ENCODE results near the gene CDK5R2. TPM values are rescaled to one million over a fixed set of nuclear protein-coding genes. Genes with fewer than 3 reads are reported as not detected.

Gene CDK5R2
- total and polyA plus RNA-seq, 10 donors = not detected

DNA sequence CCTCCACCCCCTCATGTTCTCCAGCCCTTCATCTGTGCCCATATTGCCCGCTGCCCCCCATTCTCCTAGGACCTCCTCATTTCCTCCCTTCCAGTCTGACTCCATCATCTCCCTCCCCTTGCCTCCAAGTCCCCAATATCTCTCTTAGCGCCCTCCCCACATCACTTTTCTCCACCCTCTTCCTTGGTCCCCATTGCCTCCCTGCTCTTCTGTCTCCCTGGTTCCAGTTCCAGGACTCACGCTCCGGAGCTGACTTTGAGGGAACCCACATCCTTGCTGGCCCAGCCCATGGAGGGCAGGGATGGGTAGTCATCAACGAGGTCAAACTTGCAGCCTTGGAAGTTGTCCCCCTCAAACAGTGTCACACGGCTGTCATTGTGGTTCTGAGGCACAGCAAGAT is 31.1 kb downstream of the CDK5R2 start:
- no peaks in the 10 kb centered on the region for H3K9me3 ChIP-seq
- WGBS, 5 donors = 10 to 14% (median 12%) methylated on average over 6 of the region's 6 CpGs
- TF ChIP-seq, protein P1, sequence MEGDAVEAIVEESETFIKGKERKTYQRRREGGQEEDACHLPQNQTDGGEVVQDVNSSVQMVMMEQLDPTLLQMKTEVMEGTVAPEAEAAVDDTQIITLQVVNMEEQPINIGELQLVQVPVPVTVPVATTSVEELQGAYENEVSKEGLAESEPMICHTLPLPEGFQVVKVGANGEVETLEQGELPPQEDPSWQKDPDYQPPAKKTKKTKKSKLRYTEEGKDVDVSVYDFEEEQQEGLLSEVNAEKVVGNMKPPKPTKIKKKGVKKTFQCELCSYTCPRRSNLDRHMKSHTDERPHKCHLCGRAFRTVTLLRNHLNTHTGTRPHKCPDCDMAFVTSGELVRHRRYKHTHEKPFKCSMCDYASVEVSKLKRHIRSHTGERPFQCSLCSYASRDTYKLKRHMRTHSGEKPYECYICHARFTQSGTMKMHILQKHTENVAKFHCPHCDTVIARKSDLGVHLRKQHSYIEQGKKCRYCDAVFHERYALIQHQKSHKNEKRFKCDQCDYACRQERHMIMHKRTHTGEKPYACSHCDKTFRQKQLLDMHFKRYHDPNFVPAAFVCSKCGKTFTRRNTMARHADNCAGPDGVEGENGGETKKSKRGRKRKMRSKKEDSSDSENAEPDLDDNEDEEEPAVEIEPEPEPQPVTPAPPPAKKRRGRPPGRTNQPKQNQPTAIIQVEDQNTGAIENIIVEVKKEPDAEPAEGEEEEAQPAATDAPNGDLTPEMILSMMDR (IDR thresholded peaks at IDR 0.05 in 8 of 11, conservative IDR thresholded peaks at IDR 0.05 in 3 of 11) = no peak
- TF ChIP-seq POLR2AphosphoS5 (IDR thresholded peaks at IDR 0.05) = no peak
- no peak for TF ChIP-seq POLR2A (IDR thresholded peaks at IDR 0.05)
- H3K4me3 ChIP-seq = no peak overlapping the region
- peaks cover 11 to 30% (median 18%) of the 10 kb centered on the region in 6 donors for H3K4me1 ChIP-seq
- no peak overlapping the region for H3K27ac ChIP-seq
- intact Hi-C loops (cut with DNase I; ENCODE audit: low total_unique reads) = no loop called here
- peak; percentile 12 for DNase-seq
- peaks cover 20 to 100% (median 100%) of the 10 kb centered on the region in 7 donors for H3K27me3 ChIP-seq (replicated peaks in 1 of 7)
- H3K36me3 ChIP-seq = no peaks in the 10 kb centered on the region

DNA sequence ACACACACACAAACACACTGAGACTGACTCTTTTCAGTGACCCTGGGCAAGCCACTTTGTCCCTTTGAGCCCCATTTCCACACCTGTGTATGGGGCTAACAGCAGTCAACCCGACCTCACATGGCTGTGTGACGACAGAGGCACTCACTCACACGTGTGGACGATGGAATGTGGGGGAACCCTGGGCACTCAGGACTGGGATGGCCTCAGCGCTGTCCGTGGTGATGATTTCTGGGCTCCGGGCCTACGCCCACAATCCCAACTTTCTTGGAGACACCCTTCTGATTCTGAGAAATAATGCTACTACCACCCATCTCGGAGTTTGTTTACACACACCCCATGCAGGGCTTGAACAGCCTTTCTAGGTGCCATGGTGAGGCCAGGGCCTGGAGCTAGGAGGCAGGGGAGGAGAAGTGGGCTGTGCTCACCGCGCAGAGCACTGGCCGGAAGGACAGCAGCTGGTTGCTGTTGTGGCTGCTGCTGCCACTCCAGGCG is 32.3 kb downstream of the CDK5R2 start:
- 3 to 17% (median 11%) methylated on average over 12 to 13 of the region's 13 CpGs for WGBS, 5 donors
- intact Hi-C loops (cut with DNase I; ENCODE audit: low total_unique reads) = no loop called here
- DNase-seq = peak; percentile 55
- Histone ChIP-seq H3K4me1 (peaks cover 17 to 35% (median 25%) of the 10 kb centered on the region in 6 donors), H3K4me3 (no peak overlapping the region), H3K36me3 (no peaks in the 10 kb centered on the region), H3K27me3 (replicated peaks in 1 of 7) (peaks cover 16 to 100% (median 100%) of the 10 kb centered on the region in 7 donors), H3K9me3 (no peaks in the 10 kb centered on the region), H3K27ac (no peak overlapping the region)
- TF ChIP-seq, protein P1 (IDR thresholded peaks at IDR 0.05 in 8 of 11, conservative IDR thresholded peaks at IDR 0.05 in 3 of 11) = no peak
- TF ChIP-seq POLR2AphosphoS5 (IDR thresholded peaks at IDR 0.05) = no peak
- no peak for TF ChIP-seq POLR2A (IDR thresholded peaks at IDR 0.05)

DNA sequence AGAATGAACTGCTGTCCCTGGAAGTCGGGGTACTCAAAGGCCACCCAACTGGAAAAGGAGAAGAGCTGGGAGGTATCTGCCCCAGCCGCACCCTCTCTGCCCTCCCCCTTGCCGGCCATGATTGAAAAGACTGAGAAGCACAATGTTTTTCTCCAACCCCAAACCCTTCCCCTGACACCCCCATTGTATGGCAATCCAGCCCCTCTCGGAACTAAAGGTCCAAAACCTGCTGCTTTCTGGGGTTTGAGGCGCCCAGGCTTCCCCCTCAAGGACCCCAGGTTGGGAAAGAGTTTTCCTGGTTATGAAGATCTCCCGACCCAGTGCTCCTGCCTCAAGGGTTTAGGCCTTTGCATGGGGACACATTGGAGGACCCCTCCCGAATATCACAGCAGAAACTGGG is 32.7 kb downstream of the CDK5R2 start:
- no peak for DNase-seq
- TF ChIP-seq, protein P1 (IDR thresholded peaks at IDR 0.05 in 8 of 11, conservative IDR thresholded peaks at IDR 0.05 in 3 of 11) = no peak
- TF ChIP-seq POLR2AphosphoS5 (IDR thresholded peaks at IDR 0.05) = no peak
- no peak overlapping the region for H3K27ac ChIP-seq
- H3K4me1 ChIP-seq = peaks cover 17 to 35% (median 25%) of the 10 kb centered on the region in 6 donors
- H3K9me3 ChIP-seq = no peaks in the 10 kb centered on the region
- no peaks in the 10 kb centered on the region for H3K36me3 ChIP-seq
- H3K4me3 ChIP-seq = no peak overlapping the region
- H3K27me3 ChIP-seq (replicated peaks in 1 of 7) = peaks cover 12 to 100% (median 100%) of the 10 kb centered on the region in 7 donors
- intact Hi-C loops (cut with DNase I; ENCODE audit: low total_unique reads) = no loop called here
- WGBS, 5 donors = 11 to 16% (median 13%) methylated on average over 6 to 7 of the region's 7 CpGs

DNA sequence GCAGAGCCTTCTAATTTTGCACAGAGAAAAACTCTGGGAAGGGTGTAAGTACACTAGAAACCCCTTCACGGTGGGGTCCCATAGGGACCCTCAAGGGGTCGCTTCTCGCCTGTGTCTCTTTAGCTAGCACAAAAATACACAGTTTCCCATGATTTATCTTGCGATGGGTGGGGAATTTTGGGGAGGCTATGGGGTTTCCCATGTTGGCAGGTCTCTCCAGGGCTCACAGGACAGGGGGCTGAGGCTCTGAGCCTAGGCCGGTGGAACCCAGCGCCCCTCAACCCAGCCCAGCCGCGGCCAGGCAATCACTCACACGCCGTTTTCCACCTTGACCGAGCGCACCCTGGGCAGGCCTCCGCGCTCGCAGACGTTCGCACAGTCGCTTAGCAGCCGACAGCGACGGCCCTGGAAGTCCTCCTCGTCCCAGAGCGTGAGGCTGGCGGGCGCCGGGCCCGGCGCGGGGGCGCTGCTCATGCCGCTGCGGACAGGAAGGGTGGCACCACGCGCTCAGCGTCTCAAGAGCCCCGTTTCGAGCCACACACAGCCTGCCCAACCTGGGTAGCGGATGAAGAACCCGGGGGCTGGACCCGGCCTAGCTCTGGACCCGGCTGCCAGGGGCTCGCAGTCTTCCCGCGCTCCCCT is 33.4 kb downstream of the CDK5R2 start:
- 3 to 5% (median 4%) methylated on average over 10 to 44 of the region's 44 CpGs for WGBS, 5 donors
- Histone ChIP-seq H3K4me1 (peaks cover 17 to 35% (median 25%) of the 10 kb centered on the region in 6 donors), H3K36me3 (no peaks in the 10 kb centered on the region), H3K9me3 (no peaks in the 10 kb centered on the region), H3K27me3 (replicated peaks in 1 of 7) (peaks cover 11 to 100% (median 97%) of the 10 kb centered on the region in 7 donors), H3K27ac (no peak overlapping the region), H3K4me3 (peak overlapping the region in 7 of 8 donors; percentile 22 to 65 (median 37))
- no peak for DNase-seq
- intact Hi-C loops (cut with DNase I; ENCODE audit: low total_unique reads) = no loop called here
- TF ChIP-seq, protein P1 (IDR thresholded peaks at IDR 0.05 in 8 of 11, conservative IDR thresholded peaks at IDR 0.05 in 3 of 11) = no peak
- TF ChIP-seq POLR2A (IDR thresholded peaks at IDR 0.05) = no peak
- no peak for TF ChIP-seq POLR2AphosphoS5 (IDR thresholded peaks at IDR 0.05)

Measured in spleen (tissue), 11 donors.